ENCODE results near the gene UBB. TPM values are rescaled to one million over a fixed set of nuclear protein-coding genes. Genes with fewer than 3 reads are reported as not detected.

Gene UBB
- total and polyA plus RNA-seq, 9 of the 15 experiments (the other 6 are each of a cell fraction or from before 2014, with no cell fraction given): 1,069 to 4,143 (median 1,696) TPM

GRCh38 chr17:16358394-16358793, 22.5 kb upstream of the UBB start:
- no peak overlapping the region for H3K4me2 ChIP-seq (ENCODE audit: insufficient read depth, low read length)
- H3K36me3 ChIP-seq (ENCODE audit: control insufficient read depth, insufficient read depth, low read length): no peaks in the 10 kb centered on the region
- H3K4me3 ChIP-seq: no peak overlapping the region
- FAIRE-seq: no peak
- no peaks in the 10 kb centered on the region for H4K20me1 ChIP-seq (replicated peaks; ENCODE audit: control insufficient read depth, insufficient read depth, low read length)
- no peak overlapping the region for H3K9ac ChIP-seq (ENCODE audit: insufficient read depth in 1 of 2, low read depth in 2 of 2, low read length in 2 of 2)
- H2AFZ ChIP-seq (ENCODE audit: low read depth, low read length): 0 out of 2 replicates have a peak overlapping the region, but pooled peaks have one; percentile 16
- no peaks in the 10 kb centered on the region for H3K9me3 ChIP-seq (replicated peaks; ENCODE audit: control insufficient read depth, insufficient read depth, low read depth, low read length)
- no peaks in the 10 kb centered on the region for H3K27me3 ChIP-seq (ENCODE audit: control insufficient read depth in 2 of 2, insufficient read depth in 2 of 2, low read length in 2 of 2)
- ChIA-PET POLR2A (no interaction called here), CTCF (ENCODE audit: low intra/inter-chr PET ratio) (no interaction called here)
- DNase-seq (ENCODE audit: extremely low read depth in 1 of 4, low spot score in 3 of 4): no peak
- no peak overlapping the region for H3K27ac ChIP-seq (ENCODE audit: extremely low read depth, low read depth, low read length)
- in situ Hi-C loops (cut with MboI): no loop called here
- intact Hi-C loops (cut with micrococcal nuclease): no loop called here
- ATAC-seq: no peak
- peaks cover 0 to 4% of the 10 kb centered on the region in 2 experiments; a peak in 3 of 5 replicates for H3K4me1 ChIP-seq (replicated peaks in 1 of 2; ENCODE audit: control insufficient read depth in 2 of 2, insufficient read depth in 2 of 2, low read length in 2 of 2)
- BruUV-seq (replicated peaks): no TSS peak
- H3K9me1 ChIP-seq (ENCODE audit: control insufficient read depth, insufficient read depth, low read length): no peaks in the 10 kb centered on the region
- no peaks in the 10 kb centered on the region for H3K79me2 ChIP-seq (ENCODE audit: control insufficient read depth, insufficient read depth, low read length)
- TF ChIP-seq ZBTB12 (CRISPR knock-in tag; IDR thresholded peaks at IDR 0.05) (no peak), ZBTB34 (CRISPR knock-in tag; IDR thresholded peaks at IDR 0.05) (no peak), XRCC5 (IDR thresholded peaks at IDR 0.05; ENCODE audit: low read depth, low read length) (no peak), CEBPG (CRISPR knock-in tag; IDR thresholded peaks at IDR 0.05) (no peak), CEBPG (tag; conservative IDR thresholded peaks at IDR 0.05 in 1 of 2, IDR thresholded peaks at IDR 0.05 in 1 of 2) (no peak), NCOA2 (IDR thresholded peaks at IDR 0.05; ENCODE audit: partially characterized antibody in 2 of 2) (no peak), ZNF668 (CRISPR knock-in tag; IDR thresholded peaks at IDR 0.05) (no peak), ZNF395 (CRISPR knock-in tag; IDR thresholded peaks at IDR 0.05) (no peak), HDAC2 (IDR thresholded peaks at IDR 0.05) (no peak), JUND (IDR thresholded peaks at IDR 0.05; ENCODE audit: borderline replicate concordance, low read depth, low read length) (no peak), JUND (tag; IDR thresholded peaks at IDR 0.05; ENCODE audit: borderline replicate concordance, low read depth, low read length) (no peak), ZNF24 (IDR thresholded peaks at IDR 0.05) (no peak), CEBPZ (IDR thresholded peaks at IDR 0.05; ENCODE audit: borderline replicate concordance, low read depth, low read length) (no peak), RBM22 (IDR thresholded peaks at IDR 0.05; ENCODE audit: low read depth, low read length, poor library complexity, severe bottlenecking) (no peak), KLF10 (CRISPR knock-in tag; IDR thresholded peaks at IDR 0.05) (no peak)

All from K562 (cell line).